GM19455 (cell line): ENCODE measurements around the gene ERVFRD-1.

Experiments
- ATAC-seq: cut with Tn5 transposase; IDR thresholded peaks from one replicate; pipeline ENCODE4 v1.9.1; 2021; ENCODE audit not compliant: unreplicated experiment

The ERVFRD-1 gene

GRCh38 chr6:11055127-11055627 is 56.3 kb downstream of the ERVFRD-1 start:
- no peak for ATAC-seq

DNA sequence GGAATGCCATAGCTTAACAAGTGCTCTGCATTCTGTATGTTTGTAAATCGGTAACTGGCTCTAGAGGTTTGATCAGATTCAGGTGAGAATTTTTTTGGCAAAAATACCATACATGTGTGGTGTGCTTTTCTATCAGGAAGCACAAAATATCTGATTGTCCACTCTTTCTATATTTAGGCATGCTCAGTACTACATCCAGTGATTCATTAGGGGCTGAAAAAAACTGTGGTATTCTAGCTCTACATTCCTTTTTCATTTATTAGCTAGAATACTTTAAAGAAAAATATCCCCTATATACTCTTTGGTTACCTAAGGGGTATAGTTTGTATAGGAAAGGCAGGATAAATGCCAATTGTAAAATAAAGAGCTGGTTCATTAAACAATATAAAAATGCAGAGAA is 56.8 kb downstream of the ERVFRD-1 start:
- no peak for ATAC-seq

DNA sequence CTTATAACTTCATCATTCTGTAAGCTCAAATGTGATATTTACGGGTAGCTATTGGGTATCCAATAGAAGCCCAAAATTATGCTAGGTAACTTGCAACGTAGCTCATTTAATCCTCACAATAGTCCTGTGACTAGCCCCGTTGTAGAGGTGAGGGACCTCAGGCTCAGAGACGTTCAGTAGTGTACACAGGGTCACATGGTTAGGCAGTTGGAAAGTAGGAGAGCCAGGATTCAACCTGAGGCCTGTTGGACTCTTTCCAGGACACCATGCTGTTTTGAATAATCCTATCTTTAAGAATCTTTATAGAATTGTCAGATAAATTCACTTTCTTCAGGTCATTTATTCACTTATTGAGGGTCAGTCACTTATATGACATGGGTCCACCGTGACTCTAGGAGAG is 58.2 kb downstream of the ERVFRD-1 start:
- ATAC-seq: no peak
